Keratinocyte (primary cell): ENCODE data around the gene TAB3.

ENCODE experiments used
- CTCF ChIP-seq, 3 experiments: IDR thresholded peaks in 1 of 3; conservative IDR thresholded peaks in 1 of 3; optimal IDR thresholded peaks in 1 of 3; 2 replicates in 2 of 3; 3 replicates in 1 of 3; pipeline versions ENCODE3 to v1.5.1; 2011; ENCODE audit warnings: low read length in 3 of 3, mild to moderate bottlenecking in 3 of 3, moderate library complexity in 2 of 3, control low read depth in 1 of 3, inconsistent platforms in 1 of 3; ENCODE audit not compliant: insufficient read depth in 2 of 3; ENCODE audit errors: extremely low read depth in 1 of 3
- EZH2 ChIP-seq: IDR thresholded peaks from one replicate; pipeline ENCODE4 v1.6.1; 2012; ENCODE audit warnings: inconsistent platforms, mild to moderate bottlenecking, low read length, moderate library complexity

- no peak for TF ChIP-seq CTCF (optimal IDR thresholded peaks at IDR 0.05 in 1 of 3, IDR thresholded peaks at IDR 0.05 in 1 of 3, conservative IDR thresholded peaks at IDR 0.05 in 1 of 3; ENCODE audit: extremely low read depth in 1 of 3, insufficient read depth in 2 of 3, low read length in 3 of 3)
- no peak for TF ChIP-seq EZH2
Observed at GRCh38 chrX:30799327-30799726, 89.7 kb downstream of the TAB3 start.
